HG02981 (cell line): ENCODE measurements around the gene OGN.
"Not testable (repeated sequence)": the region's sequence is repeated elsewhere in the genome, so short reads cannot be mapped to it uniquely, and the experiment has no call there.

Experiments
- ATAC-seq: cut with Tn5 transposase; IDR thresholded peaks from one replicate; pipeline ENCODE4 v1.9.1; 2021; ENCODE audit warnings: mild to moderate bottlenecking, moderate library complexity; ENCODE audit not compliant: unreplicated experiment

Gene OGN, protein sequence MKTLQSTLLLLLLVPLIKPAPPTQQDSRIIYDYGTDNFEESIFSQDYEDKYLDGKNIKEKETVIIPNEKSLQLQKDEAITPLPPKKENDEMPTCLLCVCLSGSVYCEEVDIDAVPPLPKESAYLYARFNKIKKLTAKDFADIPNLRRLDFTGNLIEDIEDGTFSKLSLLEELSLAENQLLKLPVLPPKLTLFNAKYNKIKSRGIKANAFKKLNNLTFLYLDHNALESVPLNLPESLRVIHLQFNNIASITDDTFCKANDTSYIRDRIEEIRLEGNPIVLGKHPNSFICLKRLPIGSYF

DNA sequence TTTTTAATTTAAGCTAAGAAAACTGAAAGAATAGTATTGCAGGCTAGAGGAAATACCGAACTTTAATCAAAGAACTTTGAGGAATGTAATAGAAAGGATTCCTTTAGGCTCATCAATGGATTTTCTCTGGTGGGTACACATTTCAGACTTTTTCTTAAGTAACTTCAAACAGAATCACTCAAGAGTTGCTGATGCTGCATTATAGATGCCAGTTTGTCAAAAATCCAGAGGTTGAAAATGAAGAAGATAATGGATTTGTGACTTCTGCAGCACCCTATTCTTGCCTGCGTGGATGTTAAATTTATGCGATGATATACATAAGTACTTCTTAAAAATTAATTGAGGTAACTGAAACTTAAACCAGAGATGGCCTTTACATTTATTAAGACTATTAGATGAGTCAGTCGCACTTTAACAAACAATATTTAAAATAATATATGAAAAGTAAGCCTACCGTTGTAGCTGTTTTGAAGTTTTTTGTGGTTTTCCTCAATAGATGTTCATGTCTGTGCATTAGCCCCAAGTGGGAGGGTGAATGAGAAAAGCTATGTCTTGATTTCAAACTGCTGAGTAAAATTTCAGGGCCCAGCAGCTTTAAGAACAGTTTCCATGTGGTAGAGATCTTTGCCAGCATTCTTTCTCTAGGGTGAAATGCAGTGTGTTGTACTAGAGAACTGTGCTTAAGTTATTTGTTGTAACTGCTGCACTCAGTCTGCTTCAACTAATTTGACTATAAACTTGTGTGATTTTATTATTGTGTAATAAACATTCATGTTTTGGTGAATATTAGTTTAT, at the start of gene OGN:
OGN (minus strand) TSS at position 537 of the 795 bp plus-strand sequence. CDS start 1,171 bp downstream, outside the sequence.
- ATAC-seq, result no peak

- no peak for ATAC-seq
Observed at GRCh38 chr9:92446536-92446935, 42.2 kb upstream of the OGN start.

GRCh38 chr9:92444841-92445240, 40.5 kb upstream of the OGN start:
- ATAC-seq, result no peak

- no peak for ATAC-seq
Observed at GRCh38 chr9:92440751-92441046, 36.3 kb upstream of the OGN start.

DNA sequence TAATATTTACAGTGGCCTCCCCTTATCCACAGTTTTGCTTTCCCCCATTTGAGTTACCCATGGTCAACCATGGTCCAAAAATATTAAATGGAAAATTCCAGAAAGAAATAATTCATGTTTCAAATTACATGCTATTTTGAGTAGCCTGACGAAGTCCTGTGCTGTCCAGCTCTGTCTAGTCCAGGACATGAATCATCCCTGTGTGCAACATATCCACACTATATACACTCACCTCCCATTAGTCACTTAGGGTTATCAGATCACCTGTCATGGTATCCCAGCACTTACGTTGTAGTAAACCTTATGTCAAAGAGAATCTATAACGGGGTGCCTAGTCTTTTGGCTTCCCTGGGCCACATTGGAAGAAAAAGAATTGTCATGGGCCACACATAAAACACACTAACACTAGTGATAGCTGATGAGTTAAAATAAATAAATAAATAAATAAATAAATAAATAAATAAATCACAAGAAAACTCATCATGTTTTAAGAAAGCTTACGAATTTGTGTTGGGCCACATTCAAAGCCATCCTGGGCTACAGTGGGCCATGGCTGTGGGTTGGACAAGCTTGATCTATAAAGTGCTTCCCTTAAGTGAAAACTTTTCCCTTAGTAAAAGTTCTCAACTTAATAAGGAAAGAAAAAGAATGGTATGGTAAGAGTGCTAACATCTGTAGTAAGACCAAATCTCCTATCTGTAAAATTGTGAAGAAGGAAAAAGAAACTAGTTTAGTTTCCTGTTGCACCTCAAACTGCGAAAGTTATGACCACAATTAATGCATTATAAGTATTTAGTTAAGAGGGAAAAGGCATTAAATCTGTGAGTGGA, 35.8 kb upstream of the OGN start:
- no peak for ATAC-seq

- ATAC-seq, result no peak
Observed at GRCh38 chr9:92438900-92439526, 34.6 kb upstream of the OGN start.

GRCh38 chr9:92435263-92435662, 30.9 kb upstream of the OGN start:
- ATAC-seq, result no peak

DNA sequence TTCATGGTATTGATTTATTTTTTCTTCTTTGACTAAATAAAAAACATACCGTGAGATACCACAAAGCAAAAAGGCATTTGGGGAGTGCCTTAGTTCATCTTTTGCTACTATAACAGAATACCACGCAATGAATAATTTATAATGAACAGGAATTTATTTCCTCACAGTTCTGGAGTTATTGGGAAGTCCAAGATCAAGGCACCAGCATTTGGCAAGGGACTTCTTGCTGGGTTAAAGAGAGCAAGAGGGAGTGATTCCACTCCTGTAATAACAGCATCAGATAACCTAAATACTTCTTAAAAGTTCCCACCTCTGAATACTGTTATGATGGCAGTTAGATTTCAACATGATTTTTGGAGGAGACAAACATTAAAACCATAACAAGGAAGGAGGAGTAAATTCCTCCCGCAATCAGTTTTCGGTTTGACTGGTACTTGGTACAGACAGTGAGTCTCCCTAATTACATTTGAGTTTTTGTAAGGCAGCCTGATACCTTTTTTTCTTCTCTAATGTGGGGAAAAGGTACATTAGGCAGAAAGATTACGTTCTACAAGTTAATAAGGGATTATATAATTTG, 28.7 kb upstream of the OGN start:
- no peak for ATAC-seq

GRCh38 chr9:92432350-92432749, 28.0 kb upstream of the OGN start:
- ATAC-seq, result no peak

DNA sequence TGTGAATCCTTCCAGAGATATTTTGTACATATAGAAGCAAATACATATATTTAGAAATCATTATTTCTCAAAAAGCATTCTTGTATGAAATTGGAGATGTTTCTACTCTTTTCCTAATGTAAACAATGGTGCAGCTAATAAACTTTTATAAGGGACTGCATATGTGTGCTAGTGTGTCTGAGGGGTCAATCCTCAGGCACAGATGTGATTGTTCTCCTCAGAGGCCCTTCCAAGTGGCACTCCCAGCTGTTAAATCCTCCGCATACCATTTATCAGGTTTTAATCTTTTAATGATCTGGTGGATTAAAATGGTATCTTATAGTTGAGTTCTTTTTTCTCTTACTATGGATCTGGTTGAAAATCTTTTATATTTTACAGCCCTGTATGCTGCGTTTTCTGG, 25.5 kb upstream of the OGN start:
- no peak for ATAC-seq

GRCh38 chr9:92426501-92427145, 22.2 kb upstream of the OGN start:
- ATAC-seq, result no peak

GRCh38 chr9:92425474-92425873, 21.1 kb upstream of the OGN start:
- ATAC-seq, result no peak

DNA sequence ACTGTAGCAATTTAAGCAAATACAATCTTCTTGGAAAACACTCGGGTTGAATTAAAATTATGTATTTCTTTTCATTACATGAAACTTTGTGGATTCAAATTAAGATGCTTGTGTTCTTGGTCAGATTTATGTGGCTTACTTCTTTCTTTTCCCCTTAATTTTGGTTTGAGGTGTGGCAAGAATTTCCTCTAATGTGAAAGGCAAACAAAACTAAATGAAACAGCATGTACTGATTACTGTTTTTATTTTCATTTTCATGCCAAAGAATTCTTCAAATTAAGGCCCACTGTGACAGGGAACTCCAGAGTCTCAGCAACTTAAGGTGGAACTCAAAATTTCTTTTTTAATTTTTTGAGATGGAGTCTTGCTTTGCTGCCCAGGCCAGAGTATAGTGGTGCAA, 20.0 kb upstream of the OGN start, which contains the start of gene OMD:
OMD (minus strand) TSS at position 132 of the 400 bp plus-strand sequence. CDS start 6,913 bp downstream, outside the sequence.
- ATAC-seq, result no peak

DNA sequence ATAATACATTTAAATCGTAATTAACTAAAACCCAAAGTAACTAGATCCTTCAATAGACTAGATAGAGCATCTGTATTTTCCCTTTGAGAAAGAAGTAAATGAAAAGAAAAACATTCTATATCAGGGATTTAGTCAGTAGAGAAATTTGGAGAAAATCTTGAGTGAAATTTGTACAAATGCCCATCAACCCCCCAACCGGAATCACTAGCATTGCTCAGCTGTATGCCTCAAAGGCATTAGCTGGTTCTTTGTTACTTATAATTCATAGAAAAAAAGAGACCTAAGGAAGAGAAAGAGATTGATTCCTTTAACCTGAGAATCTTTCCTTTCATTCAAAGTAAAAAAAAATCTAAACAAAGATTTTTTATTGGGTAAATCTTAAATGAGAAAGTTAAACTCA, 19.2 kb upstream of the OGN start:
- ATAC-seq, result no peak

GRCh38 chr9:92422611-92423338, 18.4 kb upstream of the OGN start:
- no peak for ATAC-seq

GRCh38 chr9:92414566-92414965, 10.2 kb upstream of the OGN start:
- no peak for ATAC-seq

- not testable (repeated sequence) for ATAC-seq
Observed at GRCh38 chr9:92411157-92411556, 6.8 kb upstream of the OGN start.

GRCh38 chr9:92408747-92409478, 4.5 kb upstream of the OGN start:
- ATAC-seq, result no peak

- ATAC-seq, result no peak
Observed at GRCh38 chr9:92407818-92408217, 3.4 kb upstream of the OGN start.
